DOHH2 (cell line): Measurements from ENCODE around the gene DPP10.

Experiments
- CTCF ChIP-seq: fragments of 200-600 bp; sonication (generic); IDR thresholded peaks from one replicate; pipeline ENCODE4 v1.5.1; 2014; ENCODE audit warnings: antibody characterized with exemption, mild to moderate bottlenecking, low read depth, low read length; ENCODE audit not compliant: poor library complexity, severe bottlenecking
- EZH2phosphoT487 ChIP-seq: fragments of 200-600 bp; sonication (generic); IDR thresholded peaks from 2 replicates; pipeline ENCODE4 v1.6.1; 2017; ENCODE audit warnings: borderline replicate concordance, mild to moderate bottlenecking, antibody characterized with exemption, low read length, moderate library complexity, mixed read lengths

GRCh38 chr2:115887209-115887776 is 1444.9 kb downstream of the DPP10 start:
- TF ChIP-seq CTCF (no peak), EZH2phosphoT487 (no peak)
